NB4 (cell line): ENCODE data around the gene TICRR.
A peak's percentile ranks its signal among the peaks of the same experiment; 100 is the strongest.

Source experiments
- DNase-seq: peaks from one replicate; pipeline ENCODE4 v3.0.0; 2010; ENCODE audit warnings: low read depth
- H3K4me3 ChIP-seq: one replicate; pipeline ENCODE4 v1.5.1; 2011; ENCODE audit warnings: mild to moderate bottlenecking, low read depth, low read length, moderate library complexity
- MYC ChIP-seq: IDR thresholded peaks from 2 replicates; pipeline ENCODE4 v1.6.1; 2011; ENCODE audit warnings: low read depth, low read length
- POLR2A ChIP-seq: IDR thresholded peaks from 2 replicates; pipeline ENCODE4 v1.6.1; 2011; ENCODE audit warnings: mild to moderate bottlenecking; ENCODE audit not compliant: insufficient read length; ENCODE audit errors: extremely low read depth
- TF ChIP-seq, protein P1 (sequence below): IDR thresholded peaks from 2 replicates; pipeline ENCODE4 v1.6.1; 2011; ENCODE audit warnings: low read depth, low read length
- TF ChIP-seq, protein P2 (sequence below): IDR thresholded peaks from one replicate; pipeline ENCODE4 v1.5.1; 2012; ENCODE audit warnings: low read depth, low read length

The TICRR gene

GRCh38 chr15:89591834-89592233, 16.6 kb downstream of the TICRR start:
- no peak for TF ChIP-seq MYC
- TF ChIP-seq, protein P1, sequence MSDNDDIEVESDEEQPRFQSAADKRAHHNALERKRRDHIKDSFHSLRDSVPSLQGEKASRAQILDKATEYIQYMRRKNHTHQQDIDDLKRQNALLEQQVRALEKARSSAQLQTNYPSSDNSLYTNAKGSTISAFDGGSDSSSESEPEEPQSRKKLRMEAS: no peak
- TF ChIP-seq, protein P2, sequence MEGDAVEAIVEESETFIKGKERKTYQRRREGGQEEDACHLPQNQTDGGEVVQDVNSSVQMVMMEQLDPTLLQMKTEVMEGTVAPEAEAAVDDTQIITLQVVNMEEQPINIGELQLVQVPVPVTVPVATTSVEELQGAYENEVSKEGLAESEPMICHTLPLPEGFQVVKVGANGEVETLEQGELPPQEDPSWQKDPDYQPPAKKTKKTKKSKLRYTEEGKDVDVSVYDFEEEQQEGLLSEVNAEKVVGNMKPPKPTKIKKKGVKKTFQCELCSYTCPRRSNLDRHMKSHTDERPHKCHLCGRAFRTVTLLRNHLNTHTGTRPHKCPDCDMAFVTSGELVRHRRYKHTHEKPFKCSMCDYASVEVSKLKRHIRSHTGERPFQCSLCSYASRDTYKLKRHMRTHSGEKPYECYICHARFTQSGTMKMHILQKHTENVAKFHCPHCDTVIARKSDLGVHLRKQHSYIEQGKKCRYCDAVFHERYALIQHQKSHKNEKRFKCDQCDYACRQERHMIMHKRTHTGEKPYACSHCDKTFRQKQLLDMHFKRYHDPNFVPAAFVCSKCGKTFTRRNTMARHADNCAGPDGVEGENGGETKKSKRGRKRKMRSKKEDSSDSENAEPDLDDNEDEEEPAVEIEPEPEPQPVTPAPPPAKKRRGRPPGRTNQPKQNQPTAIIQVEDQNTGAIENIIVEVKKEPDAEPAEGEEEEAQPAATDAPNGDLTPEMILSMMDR: no peak
- no peak for TF ChIP-seq POLR2A
- no peak overlapping the region for H3K4me3 ChIP-seq
- DNase-seq: no peak

- DNase-seq: no peak
- no peak overlapping the region for H3K4me3 ChIP-seq
- TF ChIP-seq, protein P2: no peak
- no peak for TF ChIP-seq MYC
- no peak for TF ChIP-seq POLR2A
- TF ChIP-seq, protein P1: no peak
Observed at GRCh38 chr15:89593018-89593417, 17.7 kb downstream of the TICRR start.

GRCh38 chr15:89599021-89599420, 23.8 kb downstream of the TICRR start:
- TF ChIP-seq, protein P1: no peak
- TF ChIP-seq, protein P2: no peak
- TF ChIP-seq POLR2A (no peak), MYC (no peak)
- no peak overlapping the region for H3K4me3 ChIP-seq
- no peak for DNase-seq

DNA sequence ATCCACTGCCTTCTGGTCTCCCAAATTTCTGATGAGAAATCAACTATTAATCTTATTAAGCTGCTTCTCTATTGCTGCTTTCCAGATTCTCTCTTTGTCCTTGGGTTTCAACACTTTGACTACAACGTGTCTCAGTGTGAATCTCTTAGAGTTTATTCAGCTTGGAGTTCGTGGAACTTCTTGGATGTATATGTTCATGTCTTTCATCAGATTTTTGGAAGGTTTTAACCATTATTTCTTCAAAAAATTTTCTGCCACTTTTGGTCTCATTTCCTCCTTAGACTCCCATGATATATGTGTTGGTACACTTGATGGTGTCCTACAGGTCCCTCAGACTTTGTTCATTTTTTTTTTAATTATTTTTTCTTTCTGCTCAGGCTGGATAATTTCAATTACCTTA, 36.0 kb downstream of the TICRR start:
- no peak for DNase-seq
- TF ChIP-seq, protein P2: no peak
- no peak for TF ChIP-seq MYC
- TF ChIP-seq, protein P1: no peak
- no peak for TF ChIP-seq POLR2A
- no peak overlapping the region for H3K4me3 ChIP-seq

- TF ChIP-seq MYC (no peak), POLR2A (no peak)
- TF ChIP-seq, protein P1: no peak
- TF ChIP-seq, protein P2: no peak
- no peak for DNase-seq
- no peak overlapping the region for H3K4me3 ChIP-seq
Observed at GRCh38 chr15:89613031-89613430, 37.8 kb downstream of the TICRR start.

DNA sequence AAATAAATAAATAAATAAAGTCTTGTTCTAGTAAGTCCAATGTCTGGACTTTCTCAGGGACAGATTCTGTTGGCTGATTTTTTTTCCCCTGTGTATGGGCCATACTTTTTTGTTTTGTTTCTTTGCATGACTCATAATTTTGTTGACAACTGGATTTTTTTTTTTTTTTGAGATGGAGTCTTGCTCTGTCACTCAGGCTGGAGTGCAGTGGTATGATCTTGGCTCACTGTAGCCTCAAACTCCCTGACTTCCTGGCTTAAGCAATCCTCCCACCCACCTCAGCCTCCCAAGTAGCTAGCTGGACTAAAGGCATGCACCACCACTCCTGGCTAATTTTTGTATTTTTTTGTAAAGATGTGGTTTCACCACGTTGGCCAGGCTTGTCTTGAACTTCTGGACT, 38.9 kb downstream of the TICRR start:
- DNase-seq: peak; percentile 52
- TF ChIP-seq POLR2A (no peak), MYC (no peak)
- TF ChIP-seq, protein P2: no peak
- TF ChIP-seq, protein P1: no peak

More for the DNA sequence above, 38.9 kb downstream of the TICRR start:
- H3K4me3 ChIP-seq: no peak overlapping the region
